ENCODE measurements around the gene KLHL2.
"Not testable (repeated sequence)": the region's sequence is repeated elsewhere in the genome, so short reads cannot be mapped to it uniquely, and the experiment has no call there.

The KLHL2 gene, protein sequence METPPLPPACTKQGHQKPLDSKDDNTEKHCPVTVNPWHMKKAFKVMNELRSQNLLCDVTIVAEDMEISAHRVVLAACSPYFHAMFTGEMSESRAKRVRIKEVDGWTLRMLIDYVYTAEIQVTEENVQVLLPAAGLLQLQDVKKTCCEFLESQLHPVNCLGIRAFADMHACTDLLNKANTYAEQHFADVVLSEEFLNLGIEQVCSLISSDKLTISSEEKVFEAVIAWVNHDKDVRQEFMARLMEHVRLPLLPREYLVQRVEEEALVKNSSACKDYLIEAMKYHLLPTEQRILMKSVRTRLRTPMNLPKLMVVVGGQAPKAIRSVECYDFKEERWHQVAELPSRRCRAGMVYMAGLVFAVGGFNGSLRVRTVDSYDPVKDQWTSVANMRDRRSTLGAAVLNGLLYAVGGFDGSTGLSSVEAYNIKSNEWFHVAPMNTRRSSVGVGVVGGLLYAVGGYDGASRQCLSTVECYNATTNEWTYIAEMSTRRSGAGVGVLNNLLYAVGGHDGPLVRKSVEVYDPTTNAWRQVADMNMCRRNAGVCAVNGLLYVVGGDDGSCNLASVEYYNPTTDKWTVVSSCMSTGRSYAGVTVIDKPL
- 35.6 to 41.1 reads per million in 2 experiments for total RNA-seq

DNA sequence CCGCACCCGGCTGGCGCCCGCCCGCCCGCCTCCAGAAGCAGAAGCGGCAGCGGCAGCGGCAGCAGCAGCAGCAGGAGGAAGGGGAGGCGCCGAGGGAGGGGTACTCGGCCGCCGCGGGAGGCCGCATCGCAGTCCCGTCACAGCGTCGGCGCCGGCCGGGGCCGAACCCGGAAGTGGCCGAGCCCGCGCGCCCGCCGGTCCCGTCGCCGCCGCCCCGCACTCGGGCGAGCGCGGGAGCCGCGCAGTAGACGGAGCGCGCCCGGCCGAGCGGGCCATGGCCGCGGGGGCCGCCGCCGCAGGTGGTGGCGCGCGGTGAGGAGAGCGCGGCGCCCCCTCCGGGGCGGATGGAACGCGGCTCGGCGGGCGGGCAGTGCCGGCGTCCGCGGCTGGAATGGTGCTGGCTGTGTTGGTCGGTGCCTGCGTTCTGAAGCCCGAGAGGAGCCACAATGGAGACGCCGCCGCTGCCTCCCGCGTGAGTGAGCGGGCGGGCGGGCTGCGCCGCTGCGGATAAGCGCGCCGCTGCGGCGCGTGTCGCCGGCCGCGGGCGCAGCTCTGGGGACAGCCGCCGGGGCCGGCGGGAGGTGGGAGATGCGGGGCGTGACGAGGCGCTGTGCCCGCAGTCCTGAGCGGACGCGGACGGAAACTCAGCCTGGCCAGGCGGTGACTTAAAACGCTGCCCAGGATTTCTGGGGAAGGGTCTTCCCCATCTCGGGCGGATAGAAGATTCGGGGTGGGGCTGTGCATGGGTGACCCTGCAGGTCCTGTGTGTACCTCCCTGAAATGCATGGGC is at the start of gene KLHL2:
TSS of gene KLHL2 (plus strand) at position 131 of the 790 bp plus-strand sequence. CDS start at position 447, 316 bp downstream.
- peak; percentile 43 for DNase-seq (ENCODE audit: low read depth)

DNA sequence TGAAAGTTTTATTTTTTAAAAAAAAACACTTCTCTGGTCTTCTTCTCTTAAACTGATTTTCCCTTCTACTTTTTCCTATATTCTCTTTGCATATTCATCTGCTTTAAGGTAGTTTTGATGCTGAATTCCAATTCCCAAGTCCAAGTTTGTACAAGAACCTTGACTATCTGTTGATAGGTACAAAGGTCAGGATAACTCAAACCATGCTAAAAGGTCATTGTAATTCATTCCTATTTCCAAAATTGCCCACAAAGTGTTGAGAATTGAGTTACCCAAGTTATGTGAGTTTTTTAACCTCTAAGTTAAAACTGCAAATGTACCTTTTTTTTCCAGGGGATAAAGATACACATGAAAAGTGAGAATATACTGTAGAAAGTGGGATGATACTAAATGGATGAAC is 48.6 kb upstream of the KLHL2 start:
- DNase-seq (ENCODE audit: low read depth), result no peak

DNA sequence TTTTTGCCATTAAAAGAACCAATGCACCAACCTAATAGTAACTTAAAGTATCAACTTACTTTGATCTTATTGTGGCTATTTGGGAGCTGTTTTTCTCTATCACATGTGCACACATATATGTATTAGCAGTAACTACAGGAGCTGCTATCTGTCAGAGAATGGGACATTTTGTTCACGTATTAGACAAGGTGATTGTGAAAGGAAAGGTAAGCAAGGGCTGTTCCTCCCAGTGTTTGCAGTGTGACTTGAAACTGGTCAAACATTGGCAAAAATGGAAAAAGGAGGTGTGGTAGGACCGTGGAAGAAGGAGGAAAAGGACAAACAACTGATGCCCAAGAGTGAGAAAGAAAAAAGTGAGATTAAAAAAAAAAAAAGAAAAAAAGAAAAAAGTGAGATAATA is 43.1 kb upstream of the KLHL2 start:
- no peak for DNase-seq (ENCODE audit: low read depth)

DNA sequence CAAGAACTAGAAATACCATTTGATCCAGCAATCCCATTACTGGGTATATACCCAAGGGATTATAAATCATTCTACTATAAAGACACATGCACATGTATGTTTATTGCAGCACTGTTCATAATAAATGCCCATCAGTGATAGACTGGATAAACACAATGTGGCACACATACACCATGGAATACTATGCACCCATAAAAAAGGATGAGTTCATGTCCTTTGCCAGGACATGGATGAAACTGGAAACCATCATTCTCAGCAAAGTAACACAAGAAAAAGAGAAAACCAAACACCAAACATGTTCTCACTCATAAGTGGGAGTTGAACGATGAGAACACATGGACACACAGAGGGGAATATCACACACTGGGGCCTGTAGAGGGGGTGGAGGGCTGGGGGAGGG is 40.5 kb upstream of the KLHL2 start:
- DNase-seq (ENCODE audit: low read depth), result not testable (repeated sequence)

DNA sequence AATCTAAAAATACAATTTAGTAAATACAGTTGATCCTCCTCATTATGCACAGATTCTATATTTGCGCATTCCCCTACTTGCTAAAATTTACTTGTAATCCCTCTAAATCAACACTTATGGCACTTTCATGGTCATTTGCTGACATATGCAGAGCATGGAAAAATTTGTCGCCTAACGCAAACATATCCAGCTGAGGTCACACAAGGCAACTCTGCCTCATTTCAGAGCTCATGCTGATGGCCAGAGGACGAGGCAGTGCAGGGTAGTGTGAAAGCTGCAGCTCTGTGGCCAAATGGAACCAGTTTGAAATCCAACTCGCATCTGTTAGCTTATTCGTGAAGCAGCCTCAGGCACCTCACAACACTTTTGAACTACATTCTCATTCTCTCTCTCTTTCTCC is 39.7 kb upstream of the KLHL2 start:
- DNase-seq (ENCODE audit: low read depth), result no peak

DNA sequence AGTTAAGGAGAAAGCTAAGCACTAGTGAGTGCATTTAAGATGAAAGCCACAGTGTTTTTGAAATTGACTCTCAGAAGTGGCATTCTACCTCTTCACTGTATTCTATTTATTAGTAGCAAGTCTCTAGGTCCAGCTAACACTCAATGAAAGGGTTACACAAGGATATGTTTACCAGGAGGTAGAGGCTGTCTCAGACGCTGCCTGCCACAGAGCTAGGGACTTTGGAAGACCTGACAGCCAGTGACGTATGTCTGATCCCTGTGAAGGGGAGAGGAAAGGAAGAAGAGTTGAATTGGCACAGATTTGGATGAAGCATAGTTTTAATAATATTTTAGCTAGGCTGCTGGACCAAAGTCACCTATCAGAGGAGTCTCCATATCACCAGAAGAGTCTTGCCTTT is 36.5 kb upstream of the KLHL2 start:
- DNase-seq (ENCODE audit: low read depth), result no peak

DNA sequence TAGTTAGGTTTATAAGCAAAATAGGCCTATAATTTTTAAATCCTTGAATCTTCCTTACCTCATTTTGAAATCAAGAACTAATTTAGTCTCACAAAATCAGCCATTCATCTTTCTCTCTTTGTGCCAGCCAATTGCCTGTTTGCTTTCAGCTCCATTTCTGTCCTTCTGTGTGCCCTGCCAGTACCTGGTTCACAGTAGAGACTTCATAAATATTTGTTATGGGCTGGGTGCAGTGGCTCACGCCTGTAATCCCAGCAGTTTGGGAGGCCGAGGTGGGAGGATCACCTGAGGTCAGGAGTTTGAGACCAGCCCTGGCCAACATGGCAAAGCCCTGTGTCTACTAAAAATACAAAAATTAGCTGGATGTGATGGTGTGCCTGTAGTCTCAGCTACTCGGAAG is 31.9 kb upstream of the KLHL2 start:
- not testable (repeated sequence) for DNase-seq (ENCODE audit: low read depth)

DNA sequence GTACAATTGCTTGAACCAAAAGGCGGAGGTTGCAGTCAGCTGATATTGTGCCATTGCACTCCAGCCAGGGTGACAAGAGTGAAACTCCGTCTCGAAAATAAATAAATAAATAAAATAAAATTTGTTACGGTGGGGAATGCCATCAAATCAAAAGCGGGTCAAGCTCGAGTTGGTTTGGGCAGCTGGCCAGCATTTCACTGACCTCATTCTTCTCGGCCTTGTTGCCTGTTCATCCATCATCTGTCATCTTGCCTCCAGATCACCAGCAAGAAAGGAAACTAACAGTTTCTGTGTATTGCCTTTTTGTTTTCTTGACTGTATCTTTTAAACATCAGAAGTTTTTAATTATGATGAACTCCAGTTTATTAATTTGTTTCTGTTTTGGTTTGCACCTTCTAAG is 31.5 kb upstream of the KLHL2 start:
- no peak for DNase-seq (ENCODE audit: low read depth)

DNA sequence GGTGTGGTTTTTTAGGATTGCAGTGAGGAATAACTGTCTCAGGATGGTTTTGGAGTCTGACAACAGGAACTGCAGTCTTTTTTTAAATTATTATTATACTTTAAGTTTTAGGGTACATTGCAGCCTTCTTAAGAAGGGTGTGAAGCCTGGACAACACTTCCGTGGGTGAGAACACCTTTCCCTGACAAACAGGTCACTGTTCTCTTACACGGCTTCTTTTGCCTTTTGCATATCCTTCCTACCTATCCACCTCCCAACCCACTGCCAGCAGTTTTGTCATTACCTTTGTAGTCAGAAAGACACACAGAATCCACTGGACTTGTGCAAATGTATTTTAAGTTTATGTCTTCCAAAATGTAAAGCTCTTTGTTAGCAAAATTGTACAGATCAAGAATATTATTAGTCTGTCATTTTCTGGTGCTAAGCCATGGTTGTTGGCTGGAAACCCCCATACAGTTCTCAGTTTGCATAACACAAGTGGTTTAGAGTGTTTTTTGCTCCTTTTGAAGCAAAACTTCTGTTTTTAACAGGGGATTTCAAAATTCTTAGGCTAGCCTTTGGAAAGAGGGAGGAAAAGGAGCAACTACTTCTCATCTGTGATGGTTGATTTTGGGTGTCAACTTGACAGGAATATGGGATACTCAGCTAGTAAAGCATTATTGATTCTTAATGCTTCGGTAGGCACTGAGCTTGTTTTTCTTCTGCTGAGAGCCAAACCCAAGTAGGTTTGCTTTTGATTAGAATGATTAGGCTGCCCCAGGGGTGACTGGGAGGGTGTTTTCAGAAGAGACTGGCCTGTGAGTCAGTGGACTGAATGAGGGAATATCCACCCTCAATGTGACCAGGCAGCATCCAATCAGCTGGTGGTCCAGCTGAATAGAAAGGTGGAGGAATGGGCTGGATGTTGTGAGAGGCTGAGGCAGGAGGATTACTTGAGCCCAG is 29.4 kb upstream of the KLHL2 start:
- no peak for DNase-seq (ENCODE audit: low read depth)

DNA sequence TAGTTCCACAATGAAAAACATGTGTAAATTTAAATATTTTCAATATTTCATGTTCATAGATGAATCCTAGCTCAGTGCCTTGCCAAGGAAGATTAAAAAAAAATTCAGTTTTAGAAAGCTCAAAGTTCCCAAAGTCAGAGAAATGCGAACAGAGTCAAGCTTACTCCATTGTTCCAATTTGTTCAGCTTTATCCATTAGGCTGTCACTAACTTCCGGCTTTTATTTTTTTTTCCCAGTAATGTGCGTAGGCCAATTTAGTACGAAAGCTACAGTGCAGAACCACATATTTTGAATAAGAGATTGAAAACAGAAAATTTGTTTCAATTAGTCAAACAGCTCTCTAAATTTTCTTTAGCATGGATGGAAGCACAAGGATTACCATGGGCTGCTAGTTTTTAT is 23.1 kb upstream of the KLHL2 start:
- DNase-seq (ENCODE audit: low read depth), result no peak

DNA sequence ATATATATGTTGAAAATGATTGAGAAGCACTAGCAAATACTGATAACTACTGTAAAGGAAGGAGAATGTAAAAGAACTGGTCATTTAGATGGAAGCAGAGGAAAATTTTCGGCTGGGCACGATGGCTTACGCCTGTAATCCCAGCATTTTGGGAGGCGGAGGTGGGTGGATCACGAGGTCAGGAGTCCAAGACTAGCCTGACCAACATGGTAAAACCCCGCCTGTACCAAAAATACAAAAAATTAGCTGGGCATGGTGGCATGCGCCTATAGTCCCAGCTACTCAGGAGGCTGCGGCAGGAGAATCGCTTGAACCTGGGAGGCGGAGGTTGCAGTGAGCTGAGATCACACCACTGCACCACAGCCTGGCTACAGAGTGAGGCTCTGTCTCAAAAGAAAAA is 22.4 kb upstream of the KLHL2 start:
- not testable (repeated sequence) for DNase-seq (ENCODE audit: low read depth)

DNA sequence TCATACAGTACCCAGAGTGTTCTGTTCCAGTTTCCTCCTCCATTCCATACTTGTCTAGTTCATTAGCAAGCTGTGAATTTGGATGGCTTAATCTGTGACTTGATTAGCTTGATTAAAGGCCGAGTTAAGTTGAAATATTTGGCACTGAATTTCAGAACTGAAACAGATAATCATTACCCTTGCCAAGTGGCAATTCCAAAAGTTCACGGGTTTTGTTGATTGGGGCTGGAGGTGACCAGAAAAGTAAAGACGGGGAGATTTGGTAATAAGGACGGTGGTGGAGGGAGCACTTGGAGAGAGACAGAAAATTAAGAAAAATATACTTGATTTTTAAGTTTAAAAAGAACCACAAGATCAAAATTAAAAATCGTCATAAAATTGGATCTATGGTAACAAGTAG is 21.9 kb upstream of the KLHL2 start:
- DNase-seq (ENCODE audit: low read depth), result no peak

DNA sequence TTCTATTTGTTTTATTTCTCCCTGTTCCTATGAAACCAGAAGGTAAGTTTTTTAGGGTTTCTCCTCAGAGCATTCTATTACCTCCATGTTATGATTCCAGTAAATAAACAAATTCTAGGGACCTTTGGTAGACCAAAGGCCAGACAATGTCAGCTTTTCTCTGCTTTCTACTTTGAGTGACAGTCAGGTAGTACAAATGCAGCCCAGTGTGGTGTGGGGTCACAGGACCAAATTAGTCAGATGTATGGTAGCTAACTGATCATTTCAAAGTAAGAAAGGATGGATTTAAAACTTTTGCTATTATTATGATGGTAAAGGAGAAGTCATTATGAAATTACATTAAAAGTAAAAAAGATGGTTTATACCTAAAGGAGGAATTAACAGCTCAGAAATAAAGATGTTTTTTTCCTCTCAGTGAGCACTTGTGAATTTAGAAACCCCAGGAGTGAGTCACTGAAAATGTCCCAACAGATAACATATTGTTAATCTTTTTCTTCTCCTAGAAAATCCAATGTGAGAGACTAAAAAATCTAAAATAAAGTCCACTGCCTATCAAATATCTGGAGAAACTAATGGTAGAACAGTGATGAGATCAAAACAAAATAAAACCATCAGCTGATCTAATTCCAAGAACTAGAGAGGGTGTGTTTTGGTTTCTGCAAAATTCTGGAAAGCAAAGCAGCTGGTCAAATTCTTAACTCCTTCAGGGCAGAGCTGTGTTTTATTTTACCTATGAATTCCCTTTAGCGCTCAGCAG is 16.6 kb upstream of the KLHL2 start:
- DNase-seq (ENCODE audit: low read depth), result no peak

DNA sequence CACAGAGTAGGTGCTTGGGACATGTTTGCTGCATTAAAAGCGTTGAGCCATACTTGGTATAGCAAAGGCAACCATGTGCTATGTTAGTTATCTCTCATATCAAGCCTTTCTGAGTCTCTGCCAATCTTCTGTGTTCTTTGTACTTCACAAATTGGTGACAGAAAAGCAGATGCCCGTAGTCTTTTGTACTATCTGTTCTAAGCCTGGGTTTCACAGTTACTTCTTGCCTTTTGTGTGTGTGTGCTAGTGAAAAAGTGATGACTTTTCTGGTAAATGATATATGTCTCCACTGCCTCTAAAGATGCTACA is 16.1 kb upstream of the KLHL2 start:
- no peak for DNase-seq (ENCODE audit: low read depth)

DNA sequence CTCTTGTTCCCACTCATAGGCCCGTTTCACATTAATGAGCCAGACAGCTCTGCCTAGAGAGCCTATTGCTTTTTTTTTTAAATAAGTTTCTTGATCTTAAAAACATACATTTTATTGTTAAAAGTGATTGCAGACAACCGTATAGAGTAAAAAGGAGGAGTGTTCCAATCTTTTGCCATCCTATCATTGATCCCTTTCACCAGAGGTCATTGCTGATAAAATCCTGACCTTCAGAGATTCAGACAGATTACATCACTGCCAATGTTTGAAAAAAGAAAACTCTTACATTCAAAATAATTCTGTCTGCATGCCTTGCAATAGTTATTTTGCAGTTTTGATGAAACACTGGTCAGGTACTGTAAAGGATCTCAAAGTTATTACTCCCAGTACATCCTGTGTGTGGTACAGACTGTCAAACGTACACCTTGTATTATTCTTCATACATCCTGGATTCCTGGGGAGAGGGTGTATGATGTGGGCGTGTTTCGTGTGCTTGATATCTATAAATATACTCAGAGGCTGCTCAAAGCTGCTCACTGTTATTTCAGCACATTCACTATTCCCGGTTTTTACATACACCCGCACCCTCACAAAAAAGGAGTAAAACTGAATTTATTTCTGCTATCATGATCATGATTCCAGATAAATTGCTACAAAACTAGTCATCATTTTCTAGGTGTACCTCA is 15.4 kb upstream of the KLHL2 start:
- no peak for DNase-seq (ENCODE audit: low read depth)

DNA sequence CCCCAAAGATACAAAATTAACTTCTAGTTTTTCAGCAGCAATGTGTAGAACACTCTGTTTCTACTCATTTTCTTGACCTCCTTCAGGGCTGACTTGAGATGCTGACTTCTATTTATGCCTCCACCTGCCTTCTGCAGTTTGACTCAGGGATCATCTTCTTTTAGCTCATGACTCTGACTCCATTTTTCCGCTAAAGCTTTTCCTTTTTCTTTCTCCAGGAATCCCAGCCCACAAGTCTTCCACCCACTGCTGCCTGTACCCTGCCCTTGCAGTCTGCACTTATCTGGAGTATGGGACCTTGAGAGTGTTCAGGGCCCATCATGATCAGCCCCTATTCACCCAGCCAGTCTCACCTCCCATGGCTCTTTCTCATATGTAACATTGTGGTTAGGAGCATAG is 14.9 kb upstream of the KLHL2 start:
- DNase-seq (ENCODE audit: low read depth), result no peak

DNA sequence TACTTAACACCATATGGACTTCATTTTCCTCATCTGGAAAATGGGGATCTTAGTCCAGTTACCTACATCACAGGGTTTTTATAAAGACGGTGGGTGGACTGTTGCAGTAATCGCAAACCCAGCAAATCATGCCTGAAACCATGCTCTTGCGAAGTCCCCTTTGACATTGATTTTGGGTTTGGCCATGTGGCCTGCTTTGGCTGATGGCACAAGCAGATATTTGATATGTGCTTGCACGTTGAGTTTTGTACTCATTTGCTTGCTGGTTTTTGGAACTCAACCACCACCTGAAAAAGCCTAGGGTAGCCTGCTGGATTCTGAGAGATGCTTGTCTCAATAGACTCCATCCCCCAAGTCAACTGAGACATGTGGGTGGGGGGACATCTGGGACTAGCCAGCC is 14.4 kb upstream of the KLHL2 start:
- DNase-seq (ENCODE audit: low read depth), result no peak

DNA sequence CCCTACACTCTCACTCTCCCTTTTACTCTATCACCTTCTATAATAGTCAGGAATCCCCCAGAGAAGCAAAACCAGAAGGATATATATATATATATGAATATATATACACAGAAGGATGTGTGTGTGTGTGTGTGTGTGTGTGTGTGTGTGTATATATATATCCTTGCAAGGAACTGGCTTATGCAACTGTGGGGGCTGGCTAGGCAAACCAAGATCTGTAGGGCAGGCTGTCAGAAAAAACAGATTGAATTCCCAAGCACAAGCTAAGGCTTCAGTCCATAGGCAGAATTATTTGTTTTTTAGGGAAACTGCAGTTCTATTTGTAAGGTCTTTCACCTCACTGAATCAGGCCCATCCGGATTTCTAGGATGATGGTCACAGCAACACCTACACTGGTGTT is 13.0 kb upstream of the KLHL2 start:
- no peak for DNase-seq (ENCODE audit: low read depth)

DNA sequence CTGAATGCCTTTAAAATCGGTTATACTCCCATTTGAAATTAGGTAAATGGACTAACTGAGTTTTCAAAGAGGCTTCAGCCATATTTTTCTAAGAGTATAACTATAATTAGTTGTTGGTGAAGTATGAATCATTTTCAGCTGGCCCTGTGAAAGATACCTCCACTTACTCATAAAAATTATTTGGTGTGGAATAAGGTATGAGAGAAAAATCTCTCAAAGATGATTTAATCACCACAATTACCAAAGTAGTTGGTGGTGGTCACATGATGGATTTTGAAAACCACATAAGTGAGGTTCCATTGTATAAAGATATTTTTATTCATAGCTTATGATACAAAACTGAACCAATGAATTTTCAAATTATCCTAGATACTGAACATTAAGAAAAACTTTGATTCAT is 9.0 kb upstream of the KLHL2 start:
- no peak for DNase-seq (ENCODE audit: low read depth)

DNA sequence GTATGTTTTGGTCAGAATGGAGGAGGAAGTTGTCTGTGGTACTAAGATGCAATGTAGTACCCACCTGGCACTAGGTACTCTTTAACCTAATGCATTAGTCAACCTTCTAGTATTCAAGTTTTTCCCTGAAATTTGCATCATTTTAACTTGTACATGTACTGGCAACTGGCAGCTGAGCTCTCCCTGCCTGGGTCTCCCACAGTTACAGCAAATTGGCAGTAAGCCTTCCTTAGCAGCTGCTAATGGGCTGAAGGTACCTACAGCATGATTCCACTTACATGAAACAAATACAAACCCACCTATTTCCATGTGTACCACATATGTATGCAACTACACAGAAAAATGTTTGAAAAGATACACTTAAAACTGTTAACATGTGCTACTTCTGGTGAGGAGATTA is 8.1 kb upstream of the KLHL2 start:
- no peak for DNase-seq (ENCODE audit: low read depth)

DNA sequence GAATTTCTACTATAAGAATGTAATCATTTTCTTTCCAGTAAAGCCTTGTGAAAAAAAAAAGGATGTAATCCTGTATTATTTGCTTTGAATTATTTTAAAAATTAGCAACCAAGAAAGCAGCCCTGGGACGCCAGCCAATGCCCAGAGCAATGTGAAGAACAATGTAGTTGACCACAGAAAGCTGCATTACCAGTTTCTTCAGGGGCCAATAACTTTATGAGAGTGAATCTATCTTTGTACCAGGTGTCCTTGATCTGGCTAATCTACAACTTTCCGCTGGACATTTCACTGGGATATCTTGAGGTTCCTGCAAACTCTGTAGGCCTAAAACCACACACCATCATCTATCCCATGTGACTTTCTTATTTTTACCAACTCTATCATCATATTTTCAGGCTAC is 7.6 kb upstream of the KLHL2 start:
- DNase-seq (ENCODE audit: low read depth), result no peak

Measured in T follicular helper cell (primary cell).